Measurements from ENCODE around the gene LARP1.

The LARP1 gene

DNA sequence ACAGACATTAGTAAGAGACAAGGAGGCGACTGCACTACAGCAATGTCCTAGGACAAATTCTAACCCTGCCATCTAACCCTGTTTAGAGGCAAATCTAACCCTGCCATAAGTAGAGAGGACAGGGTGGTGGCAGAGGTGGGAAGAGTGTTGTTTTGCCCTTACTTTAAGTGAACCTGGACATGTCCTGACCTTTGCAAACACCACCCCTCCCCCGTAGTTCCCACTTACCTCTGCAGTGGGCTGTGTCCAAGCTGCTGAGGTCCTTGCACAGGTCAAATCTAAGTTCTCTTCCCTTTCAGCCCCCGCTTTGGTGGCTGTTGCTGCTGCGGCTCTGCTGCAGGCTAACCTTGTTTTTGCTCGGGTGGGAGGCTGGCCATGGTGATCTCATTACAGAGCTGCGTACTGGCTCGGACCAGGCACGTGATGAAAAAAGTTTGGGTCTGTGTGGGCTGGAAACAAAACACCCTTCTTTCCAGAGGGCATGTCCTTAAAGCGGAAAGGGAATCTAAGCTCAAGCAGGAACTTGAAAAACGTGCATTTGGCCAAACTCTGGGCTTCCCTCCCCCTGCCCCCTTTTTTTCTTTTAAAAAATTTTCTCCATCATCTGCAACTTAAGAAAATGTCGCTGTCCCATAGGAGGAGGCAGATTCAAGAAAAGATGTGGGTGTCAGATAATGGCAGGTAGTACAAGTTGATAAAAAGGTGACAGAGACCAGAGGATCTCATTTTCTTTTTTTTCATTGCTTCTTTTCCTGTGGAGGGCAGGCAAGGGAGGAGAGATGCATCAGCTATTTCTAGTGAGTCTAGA, 95.3 kb downstream of the LARP1 start, which contains the start of gene FAXDC2:
Gene FAXDC2, minus strand, starts transcription at position 349 of the 808 bp plus-strand sequence. CDS start 12,425 bp downstream, outside the sequence.
- no peak within 1 kb of the TSS for H3K14ac ChIP-seq (ENCODE audit: low read length)
- H3K18ac ChIP-seq (ENCODE audit: low read length): peak within 1 kb of the TSS; percentile 86
- peak within 1 kb of the TSS; percentile 78 for H3K9ac ChIP-seq (ENCODE audit: low read depth, low read length, poor library complexity)
- H2BK15ac ChIP-seq (ENCODE audit: low read length): no peak within 1 kb of the TSS
- H3K9me3 ChIP-seq (replicated peaks in 1 of 2; ENCODE audit: control insufficient read depth in 2 of 2, insufficient read depth in 1 of 2, low read depth in 1 of 2, low read length in 2 of 2): no peaks in the 10 kb centered on the region
- H2BK5ac ChIP-seq (ENCODE audit: low read length): no peak within 1 kb of the TSS
- no peaks in the 10 kb centered on the region for H3K27me3 ChIP-seq (ENCODE audit: control insufficient read depth in 3 of 3, insufficient read depth in 3 of 3, low read depth in 1 of 3, low read length in 3 of 3)
- H3K4me1 ChIP-seq (ENCODE audit: control insufficient read depth in 2 of 2, insufficient read depth in 1 of 2, low read depth in 1 of 2, low read length in 2 of 2): peaks cover 2 to 10% of the 10 kb centered on the region in 2 donors
- peak within 1 kb of the TSS; percentile 54 to 72 for H3K4me3 ChIP-seq (ENCODE audit: low read length in 2 of 2)
- H2AFZ ChIP-seq (ENCODE audit: low read length): peak within 1 kb of the TSS; percentile 84
- H3K4ac ChIP-seq (ENCODE audit: low read length): peak within 1 kb of the TSS; percentile 44
- H2BK120ac ChIP-seq (ENCODE audit: low read depth, low read length): no peak within 1 kb of the TSS
- DNase-seq (ENCODE audit: low spot score): peak; percentile 49
- no peaks in the 10 kb centered on the region for H3K36me3 ChIP-seq (replicated peaks in 1 of 2; ENCODE audit: control insufficient read depth in 2 of 2, insufficient read depth in 2 of 2, low read length in 2 of 2)
- no peaks in the 10 kb centered on the region for H3K79me1 ChIP-seq (ENCODE audit: low read depth, low read length)
- peak within 1 kb of the TSS; percentile 43 for H3K27ac ChIP-seq (replicated peaks; ENCODE audit: low read length)
- no peak within 1 kb of the TSS for H4K91ac ChIP-seq (ENCODE audit: low read depth, low read length, poor library complexity)
- WGBS, 2 donors (ENCODE audit: extremely low coverage in 2 of 2, insufficient read length in 2 of 2, insufficient replicate concordance in 1 of 2): no CpG with 5 or more reads among the region's 11 CpGs
- no peak within 1 kb of the TSS for H3K23ac ChIP-seq (ENCODE audit: low read depth, low read length, poor library complexity)
- H2AK5ac ChIP-seq (ENCODE audit: low read depth, low read length): peak within 1 kb of the TSS; percentile 66
- no peak within 1 kb of the TSS for H2BK12ac ChIP-seq (ENCODE audit: low read length)
- peak within 1 kb of the TSS; percentile 81 for H3K4me2 ChIP-seq (ENCODE audit: insufficient read depth, low read length, poor library complexity, severe bottlenecking)
- no peak within 1 kb of the TSS for H4K8ac ChIP-seq (ENCODE audit: low read depth, low read length)

GRCh38 chr5:154851351-154851750, 96.2 kb downstream of the LARP1 start:
- Histone ChIP-seq H2BK12ac (ENCODE audit: low read length) (no peak overlapping the region), H3K27me3 (ENCODE audit: control insufficient read depth in 3 of 3, insufficient read depth in 3 of 3, low read depth in 1 of 3, low read length in 3 of 3) (no peaks in the 10 kb centered on the region), H4K91ac (ENCODE audit: low read depth, low read length, poor library complexity) (no peak overlapping the region), H2BK5ac (ENCODE audit: low read length) (no peak overlapping the region), H2AK5ac (ENCODE audit: low read depth, low read length) (peak overlapping the region; percentile 66), H3K9me3 (replicated peaks in 1 of 2; ENCODE audit: control insufficient read depth in 2 of 2, insufficient read depth in 1 of 2, low read depth in 1 of 2, low read length in 2 of 2) (no peaks in the 10 kb centered on the region), H3K14ac (ENCODE audit: low read length) (no peak overlapping the region), H2BK15ac (ENCODE audit: low read length) (no peak overlapping the region), H3K36me3 (replicated peaks in 1 of 2; ENCODE audit: control insufficient read depth in 2 of 2, insufficient read depth in 2 of 2, low read length in 2 of 2) (no peaks in the 10 kb centered on the region), H4K8ac (ENCODE audit: low read depth, low read length) (no peak overlapping the region), H3K23ac (ENCODE audit: low read depth, low read length, poor library complexity) (no peak overlapping the region), H3K4me2 (ENCODE audit: insufficient read depth, low read length, poor library complexity, severe bottlenecking) (no peak overlapping the region), H2AFZ (ENCODE audit: low read length) (peak overlapping the region; percentile 84), H3K9ac (ENCODE audit: low read depth, low read length, poor library complexity) (no peak overlapping the region), H2BK120ac (ENCODE audit: low read depth, low read length) (no peak overlapping the region), H3K18ac (ENCODE audit: low read length) (no peak overlapping the region), H3K4me1 (ENCODE audit: control insufficient read depth in 2 of 2, insufficient read depth in 1 of 2, low read depth in 1 of 2, low read length in 2 of 2) (peaks cover 2 to 10% of the 10 kb centered on the region in 2 donors), H3K4me3 (ENCODE audit: low read length in 2 of 2) (peak overlapping the region in 1 of 2 donors; percentile 54), H3K79me1 (ENCODE audit: low read depth, low read length) (no peaks in the 10 kb centered on the region), H3K27ac (replicated peaks; ENCODE audit: low read length) (no peak overlapping the region), H3K4ac (ENCODE audit: low read length) (peak overlapping the region; percentile 44)
- no CpG with 5 or more reads among the region's 3 CpGs for WGBS, 2 donors (ENCODE audit: extremely low coverage in 2 of 2, insufficient read length in 2 of 2, insufficient replicate concordance in 1 of 2)
- DNase-seq (ENCODE audit: low spot score): no peak

DNA sequence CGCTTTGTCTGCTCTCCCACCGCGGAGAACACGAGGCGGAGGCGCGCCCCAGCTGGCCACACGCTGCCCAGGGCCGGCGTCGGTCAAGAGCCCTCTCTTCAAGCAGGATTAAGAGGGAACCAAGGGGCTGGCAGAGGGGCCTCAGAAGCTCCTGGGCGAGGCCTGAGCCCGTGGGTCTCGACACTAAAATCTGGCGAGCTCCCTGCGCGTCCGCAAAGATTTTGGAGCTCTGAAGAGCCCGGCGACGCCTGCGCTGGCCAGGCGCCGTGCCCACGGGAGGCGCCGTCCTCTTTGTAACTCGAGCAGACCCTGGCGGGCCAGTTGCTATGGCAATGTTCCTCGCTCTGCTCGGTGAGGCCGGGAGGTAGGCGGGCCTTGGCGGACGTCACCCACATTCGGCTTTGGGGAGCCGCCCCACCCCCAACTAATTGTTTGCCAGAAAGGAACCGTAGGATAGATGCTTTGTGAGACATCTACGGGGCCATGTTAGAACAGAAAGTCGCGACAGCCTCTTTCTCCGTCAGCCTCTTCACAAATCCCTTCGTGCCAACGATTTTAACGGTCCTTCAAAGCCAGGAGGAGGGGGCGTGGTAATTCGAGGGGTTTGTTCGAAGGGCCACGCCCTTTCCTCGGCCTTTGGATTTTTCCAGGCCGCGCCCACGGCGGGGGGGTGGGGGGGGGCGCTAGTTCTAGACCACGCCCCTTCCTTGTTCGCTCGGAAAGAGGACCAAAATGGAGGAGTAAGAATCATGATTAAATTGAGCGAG, 102.5 kb downstream of the LARP1 start:
- peak overlapping the region; percentile 76 for H2BK5ac ChIP-seq (ENCODE audit: low read length)
- peak overlapping the region; percentile 95 for H3K18ac ChIP-seq (ENCODE audit: low read length)
- peaks cover 0 to 4% of the 10 kb centered on the region in 2 donors for H3K36me3 ChIP-seq (replicated peaks in 1 of 2; ENCODE audit: control insufficient read depth in 2 of 2, insufficient read depth in 2 of 2, low read length in 2 of 2)
- no peak overlapping the region for H2BK12ac ChIP-seq (ENCODE audit: low read length)
- no peaks in the 10 kb centered on the region for H3K9me3 ChIP-seq (replicated peaks in 1 of 2; ENCODE audit: control insufficient read depth in 2 of 2, insufficient read depth in 1 of 2, low read depth in 1 of 2, low read length in 2 of 2)
- peak; percentile 97 for DNase-seq (ENCODE audit: low spot score)
- no peak overlapping the region for H4K91ac ChIP-seq (ENCODE audit: low read depth, low read length, poor library complexity)
- H3K9ac ChIP-seq (ENCODE audit: low read depth, low read length, poor library complexity): peak overlapping the region; percentile 93
- H3K79me1 ChIP-seq (ENCODE audit: low read depth, low read length): no peaks in the 10 kb centered on the region
- peak overlapping the region; percentile 97 for H3K23ac ChIP-seq (ENCODE audit: low read depth, low read length, poor library complexity)
- H2BK120ac ChIP-seq (ENCODE audit: low read depth, low read length): no peak overlapping the region
- H3K4me1 ChIP-seq (ENCODE audit: control insufficient read depth in 2 of 2, insufficient read depth in 1 of 2, low read depth in 1 of 2, low read length in 2 of 2): peaks cover 5 to 9% of the 10 kb centered on the region in 2 donors
- no peak overlapping the region for H3K4ac ChIP-seq (ENCODE audit: low read length)
- H3K4me2 ChIP-seq (ENCODE audit: insufficient read depth, low read length, poor library complexity, severe bottlenecking): peak overlapping the region; percentile 89
- WGBS, 2 donors (ENCODE audit: extremely low coverage in 2 of 2, insufficient read length in 2 of 2, insufficient replicate concordance in 1 of 2): no CpG with 5 or more reads among the region's 59 CpGs
- H3K4me3 ChIP-seq (ENCODE audit: low read length in 2 of 2): peak overlapping the region; percentile 68 to 96
- H2BK15ac ChIP-seq (ENCODE audit: low read length): no peak overlapping the region
- H2AFZ ChIP-seq (ENCODE audit: low read length): peak overlapping the region; percentile 94
- peak overlapping the region; percentile 48 for H3K14ac ChIP-seq (ENCODE audit: low read length)
- H2AK5ac ChIP-seq (ENCODE audit: low read depth, low read length): no peak overlapping the region
- peak overlapping the region; percentile 99 for H3K27ac ChIP-seq (replicated peaks; ENCODE audit: low read length)
- no peak overlapping the region for H4K8ac ChIP-seq (ENCODE audit: low read depth, low read length)
- no peaks in the 10 kb centered on the region for H3K27me3 ChIP-seq (ENCODE audit: control insufficient read depth in 3 of 3, insufficient read depth in 3 of 3, low read depth in 1 of 3, low read length in 3 of 3)
